ENCODE results near the gene SYPL1.

Gene SYPL1

GRCh38 chr7:106049139-106049752, 62.9 kb downstream of the SYPL1 start:
- no peak for DNase-seq

DNA sequence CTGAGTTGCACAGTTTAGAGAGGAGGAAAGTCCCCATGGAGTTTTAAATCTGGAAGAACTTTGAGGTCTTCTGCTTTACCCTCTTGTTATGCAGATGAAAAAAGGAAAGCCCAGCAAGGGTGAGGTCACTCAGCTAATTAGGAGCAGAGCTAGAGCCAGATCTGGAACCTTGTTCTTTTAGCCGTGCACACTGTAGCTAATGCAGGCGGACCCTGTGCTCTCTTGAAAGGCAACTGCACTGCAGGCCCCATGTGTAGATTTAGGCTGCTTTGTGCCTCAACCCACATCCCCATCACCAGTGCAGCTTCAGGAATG, 63.4 kb downstream of the SYPL1 start:
- no peak for DNase-seq

DNA sequence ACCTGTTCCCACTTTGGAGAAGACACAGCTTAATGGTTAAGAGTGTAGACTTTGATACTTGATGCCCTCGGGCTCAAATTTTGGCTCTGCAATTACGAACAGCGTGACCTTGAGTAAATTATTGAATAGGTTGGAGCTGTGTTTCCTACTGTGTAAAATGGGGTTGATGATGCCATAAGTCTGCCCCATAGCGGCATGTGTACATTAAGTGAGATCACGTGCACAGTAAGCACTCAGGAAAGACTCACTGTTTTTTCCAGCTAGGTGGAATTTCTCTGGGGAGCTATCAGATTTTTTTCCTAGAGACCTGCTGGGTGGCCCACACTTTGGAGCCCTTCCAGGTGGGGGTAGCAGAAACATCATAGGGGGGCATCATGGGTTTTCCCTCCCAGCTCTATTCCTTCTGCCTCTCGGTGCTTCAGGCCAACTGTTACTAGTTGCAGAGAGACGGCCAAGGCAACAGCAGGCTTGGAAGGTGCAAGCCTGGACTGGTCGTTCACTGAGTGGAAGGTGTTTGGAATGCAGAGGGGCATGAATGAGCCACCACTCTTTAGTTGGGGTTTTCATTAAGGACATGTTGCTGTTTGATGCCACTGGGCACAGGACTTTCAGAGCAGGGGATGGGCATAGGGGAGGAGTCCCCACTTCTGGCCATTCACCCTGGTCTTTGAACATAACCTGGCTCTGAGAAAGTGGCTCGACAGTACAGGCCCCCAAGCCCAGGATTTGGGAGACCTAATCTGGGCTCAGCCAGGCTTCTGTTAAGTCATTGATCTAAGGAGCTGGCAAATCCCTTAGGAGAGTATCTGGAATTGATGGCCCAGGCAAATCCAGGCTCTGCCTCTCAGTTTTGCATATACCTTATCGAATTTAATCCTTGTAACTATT, 64.0 kb downstream of the SYPL1 start:
- DNase-seq, result no peak

- DNase-seq, result no peak
Measured at GRCh38 chr7:106047184-106047583, 64.9 kb downstream of the SYPL1 start.

- no peak for DNase-seq
Measured at GRCh38 chr7:106045586-106045985, 66.5 kb downstream of the SYPL1 start.

GRCh38 chr7:106045139-106045538, 67.0 kb downstream of the SYPL1 start:
- no peak for DNase-seq

DNA sequence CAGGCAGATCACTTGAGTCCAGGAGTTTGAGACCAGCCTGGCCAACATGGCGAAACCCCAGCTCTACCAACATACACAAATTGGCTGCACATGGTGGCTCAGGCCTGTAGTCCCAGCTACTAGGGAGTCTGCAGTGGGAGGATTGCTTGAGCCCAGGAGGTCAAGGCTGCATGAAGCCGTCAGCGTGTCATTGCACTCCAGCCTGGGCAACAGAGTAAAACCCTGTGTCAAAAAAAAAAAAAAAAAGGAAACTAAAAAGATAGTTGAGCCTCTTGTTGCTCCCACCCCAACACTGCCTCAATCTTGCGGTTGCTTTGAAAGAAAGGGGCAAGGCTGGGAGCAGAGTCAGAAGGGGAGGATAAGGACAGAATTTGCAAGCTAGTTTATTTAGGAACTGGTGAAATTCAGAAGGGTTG, 69.9 kb downstream of the SYPL1 start:
- no peak for DNase-seq

GRCh38 chr7:106041140-106041717, 70.9 kb downstream of the SYPL1 start:
- no peak for DNase-seq

Data from activated T-cell treated with anti-CD3 and anti-CD28 coated beads for 4 hours (primary cell).